Natural killer cell treated with Interleukin-12 subunit alpha and Interleukin-12 subunit beta and Interleukin-15 and Interleukin-18, amount 100 ng/mL, for 72 hours (primary cell): ENCODE results near the gene VAV2. TPM values are rescaled to one million over a fixed set of nuclear protein-coding genes. Genes with fewer than 3 reads are reported as not detected.
"Not testable (repeated sequence)": the region's sequence is repeated elsewhere in the genome, so short reads cannot be mapped to it uniquely, and the experiment has no call there.

Source experiments
- ATAC-seq, 2 donors: fragments of 150-1000 bp; cut with Tn5 transposase in 1 of 2; sonication (Bioruptor Pico), chemical (Tn5 transposase) in 1 of 2; 2 replicates each; pipeline ENCODE4 v1.10.0; 2021
- DNase-seq: peaks from one replicate; pipeline ENCODE4 v3.0.0; 2022; ENCODE audit warnings: low spot score
- H3K27ac Mint-ChIP-seq, 2 donors: 1 replicate in 1 of 2; 2 replicates in 1 of 2; pipeline ENCODE4 v1.8.0; 2022; ENCODE audit warnings: mixed read lengths in 2 of 2, mild to moderate bottlenecking in 1 of 2, moderate library complexity in 1 of 2
- H3K27me3 Mint-ChIP-seq, 2 donors: 1 replicate in 1 of 2; 2 replicates in 1 of 2; pipeline ENCODE4 v1.8.0; 2022; ENCODE audit warnings: mixed read lengths in 2 of 2
- H3K36me3 Mint-ChIP-seq: one replicate; pipeline ENCODE4 v1.8.0; 2022; ENCODE audit warnings: mixed read lengths
- H3K4me1 Mint-ChIP-seq, 2 donors: 1 replicate in 1 of 2; 2 replicates in 1 of 2; pipeline ENCODE4 v1.8.0; 2022; ENCODE audit warnings: low read depth in 2 of 2, mixed read lengths in 2 of 2, mild to moderate bottlenecking in 1 of 2
- H3K4me3 Mint-ChIP-seq: one replicate; pipeline ENCODE4 v1.8.0; 2022; ENCODE audit warnings: mixed read lengths
- H3K9me3 Mint-ChIP-seq: 2 replicates; pipeline ENCODE4 v1.8.0; 2022; ENCODE audit warnings: mixed read lengths
- total RNA-seq, 2 donors: library from RNA; stranded (reverse); gene quantifications; one replicate each; pipeline ENCODE4 v1.2.3, GENCODE V29; 2022

The VAV2 gene
- total RNA-seq, 2 donors from 2014 or later: 1.9 to 6.7 TPM

DNA sequence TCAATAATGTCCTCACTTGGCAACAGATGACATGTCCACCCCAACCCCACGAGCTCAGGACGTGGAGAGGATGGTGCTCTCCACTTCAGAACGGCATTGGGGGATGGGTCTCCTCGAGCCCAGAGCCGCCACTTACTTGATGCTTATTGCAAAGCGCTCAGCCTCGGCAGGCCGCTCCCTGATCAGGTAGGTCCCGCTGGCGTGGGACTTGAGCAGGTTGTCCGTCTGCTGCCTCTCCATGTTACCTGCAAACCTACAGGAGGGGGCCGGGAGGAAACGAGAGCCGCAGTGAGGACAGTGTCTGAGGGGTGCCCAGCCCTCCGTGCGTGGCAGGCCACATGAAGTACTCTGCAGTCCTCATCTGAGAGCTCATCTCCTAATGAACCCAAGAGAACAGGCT is 217.3 kb downstream of the VAV2 start:
- no peaks in the 10 kb centered on the region for H3K27me3 Mint-ChIP-seq
- no peaks in the 10 kb centered on the region for H3K9me3 Mint-ChIP-seq
- H3K27ac Mint-ChIP-seq: no peak overlapping the region
- H3K4me3 Mint-ChIP-seq: no peak overlapping the region
- no peak for ATAC-seq
- no peaks in the 10 kb centered on the region for H3K4me1 Mint-ChIP-seq
- DNase-seq: peak; percentile 57
- H3K36me3 Mint-ChIP-seq: no peaks in the 10 kb centered on the region

DNA sequence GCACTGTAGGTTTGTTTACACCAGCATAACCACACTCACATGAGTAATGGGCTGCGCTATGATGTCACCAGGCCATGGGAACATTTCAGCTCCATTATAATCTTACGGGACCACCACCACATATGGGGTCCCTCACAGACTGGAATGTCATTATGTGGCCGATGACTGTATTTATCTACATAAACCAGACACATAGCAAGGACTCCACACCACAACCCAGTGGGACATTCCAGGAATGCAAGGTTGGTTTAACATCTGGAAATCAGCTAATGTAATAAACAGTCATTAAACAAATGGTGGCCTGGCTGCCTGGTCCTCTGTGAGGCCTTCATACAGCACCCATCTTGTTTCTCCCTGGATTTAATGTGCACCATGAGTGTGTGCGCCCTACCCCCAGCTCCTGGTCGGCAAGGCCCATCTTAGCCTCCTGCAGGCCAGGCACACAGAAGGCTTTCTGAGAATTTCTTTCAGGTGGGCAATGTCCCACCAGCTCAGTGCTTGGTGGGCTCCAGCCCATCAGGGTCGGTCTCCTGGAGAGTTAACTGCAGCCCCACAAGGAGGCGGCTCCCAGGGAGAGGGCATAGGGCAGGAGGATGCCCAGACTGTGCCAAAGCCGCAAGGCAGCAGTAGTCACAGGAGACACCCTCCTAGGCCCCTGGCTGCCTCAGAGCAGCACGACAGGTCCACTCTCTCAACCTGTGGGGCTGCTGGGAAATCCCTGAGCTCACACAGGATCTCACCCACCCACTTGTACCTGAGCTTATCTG is 218.1 kb downstream of the VAV2 start:
- Mint-ChIP-seq H3K27me3 (no peaks in the 10 kb centered on the region), H3K4me3 (no peak overlapping the region), H3K9me3 (no peaks in the 10 kb centered on the region), H3K4me1 (no peaks in the 10 kb centered on the region), H3K27ac (no peak overlapping the region), H3K36me3 (no peaks in the 10 kb centered on the region)
- ATAC-seq (no peak), DNase-seq (no peak)

GRCh38 chr9:133772581-133772980 is 219.5 kb downstream of the VAV2 start:
- H3K4me3 Mint-ChIP-seq: no peak overlapping the region
- no peaks in the 10 kb centered on the region for H3K4me1 Mint-ChIP-seq
- ATAC-seq (no peak), DNase-seq (no peak)
- no peaks in the 10 kb centered on the region for H3K27me3 Mint-ChIP-seq
- no peaks in the 10 kb centered on the region for H3K36me3 Mint-ChIP-seq
- H3K9me3 Mint-ChIP-seq: no peaks in the 10 kb centered on the region
- no peak overlapping the region for H3K27ac Mint-ChIP-seq

- no peaks in the 10 kb centered on the region for H3K9me3 Mint-ChIP-seq
Measured at GRCh38 chr9:133771486-133772482, 220.3 kb downstream of the VAV2 start.

DNA sequence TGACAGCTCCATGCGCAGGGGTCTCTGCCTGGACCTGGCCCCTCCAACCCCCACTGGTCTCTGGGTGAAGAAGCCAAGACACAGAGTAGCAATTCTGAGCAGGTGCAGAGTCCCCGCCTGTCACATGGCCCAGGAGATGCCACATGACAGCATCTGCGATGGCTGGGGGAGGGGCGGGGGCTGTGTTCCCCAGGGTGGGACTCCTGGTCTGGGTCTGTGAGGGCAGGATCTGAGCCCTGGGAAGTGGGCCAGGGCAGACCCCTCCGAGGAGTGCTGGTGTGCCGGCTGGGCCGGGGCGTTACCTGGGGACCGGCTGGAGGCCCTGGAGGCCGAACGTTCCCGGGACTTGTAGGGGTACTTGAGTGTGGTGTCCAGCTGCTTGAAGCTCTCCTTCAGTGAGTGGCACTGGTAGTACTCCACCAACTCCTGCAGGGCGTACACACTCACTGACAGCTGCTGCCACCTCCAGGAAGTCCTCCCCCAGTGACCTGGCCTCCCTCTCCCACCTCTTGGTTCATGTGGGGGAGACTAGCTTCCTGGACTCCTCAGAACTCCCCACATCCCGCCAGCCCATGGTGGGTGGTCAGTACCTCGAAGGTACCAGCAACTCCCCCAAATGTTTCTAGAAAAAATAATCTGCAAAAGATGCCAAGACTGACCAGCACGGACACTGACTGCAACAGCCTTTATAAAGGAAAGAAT is 221.9 kb downstream of the VAV2 start:
- no peaks in the 10 kb centered on the region for H3K27me3 Mint-ChIP-seq
- H3K9me3 Mint-ChIP-seq: no peaks in the 10 kb centered on the region
- ATAC-seq: no peak

More at GRCh38 chr9:133771486-133772482, 220.3 kb downstream of the VAV2 start:
- H3K36me3 Mint-ChIP-seq: no peaks in the 10 kb centered on the region
- no peaks in the 10 kb centered on the region for H3K4me1 Mint-ChIP-seq
- DNase-seq (no peak), ATAC-seq (no peak)
- H3K27ac Mint-ChIP-seq: no peak overlapping the region
- no peaks in the 10 kb centered on the region for H3K27me3 Mint-ChIP-seq
- no peak overlapping the region for H3K4me3 Mint-ChIP-seq

GRCh38 chr9:133769511-133770075 is 222.5 kb downstream of the VAV2 start:
- ATAC-seq (peak in 1 of 2 donors; percentile 45), DNase-seq (no peak)

More for the DNA sequence above, 221.9 kb downstream of the VAV2 start:
- no peak overlapping the region for H3K27ac Mint-ChIP-seq
- H3K4me3 Mint-ChIP-seq: no peak overlapping the region
- H3K4me1 Mint-ChIP-seq: no peaks in the 10 kb centered on the region
- DNase-seq: no peak
- peaks cover 10% of the 10 kb centered on the region for H3K36me3 Mint-ChIP-seq

GRCh38 chr9:133768859-133769510 is 223.1 kb downstream of the VAV2 start:
- H3K36me3 Mint-ChIP-seq: peaks cover 15% of the 10 kb centered on the region
- H3K27ac Mint-ChIP-seq: no peak overlapping the region
- H3K4me3 Mint-ChIP-seq: no peak overlapping the region
- no peaks in the 10 kb centered on the region for H3K4me1 Mint-ChIP-seq
- ATAC-seq (peak in 1 of 2 donors; percentile 33), DNase-seq (no peak)
- no peaks in the 10 kb centered on the region for H3K9me3 Mint-ChIP-seq
- no peaks in the 10 kb centered on the region for H3K27me3 Mint-ChIP-seq

More at GRCh38 chr9:133769511-133770075, 222.5 kb downstream of the VAV2 start:
- Mint-ChIP-seq H3K4me1 (no peaks in the 10 kb centered on the region), H3K27ac (no peak overlapping the region), H3K27me3 (no peaks in the 10 kb centered on the region), H3K36me3 (peaks cover 11% of the 10 kb centered on the region), H3K4me3 (no peak overlapping the region), H3K9me3 (no peaks in the 10 kb centered on the region)

DNA sequence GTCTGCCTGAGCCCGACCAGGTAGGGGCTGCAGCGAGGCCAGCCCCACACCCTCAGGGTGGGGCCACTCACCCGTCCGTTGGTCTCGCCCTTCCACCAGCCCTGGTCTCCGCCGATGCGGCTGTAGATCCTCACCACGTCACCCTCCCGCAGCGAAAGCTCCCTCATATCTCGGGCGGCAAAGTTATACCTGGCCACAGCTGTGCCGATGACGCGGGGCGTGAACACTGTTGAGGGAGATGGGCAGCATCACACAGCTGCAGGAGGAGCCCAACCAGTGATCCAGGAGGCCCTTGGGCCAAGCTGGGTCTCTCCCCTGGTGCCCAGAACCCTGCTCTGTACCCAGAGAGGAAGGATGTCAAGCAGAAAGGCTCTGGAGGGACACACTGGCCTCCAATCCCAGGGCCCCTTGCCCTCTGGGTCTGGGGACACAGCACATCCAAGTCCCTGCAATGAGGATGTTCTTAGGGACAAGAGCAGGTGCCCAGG is 223.7 kb downstream of the VAV2 start:
- no peak for ATAC-seq
- no peak for DNase-seq

GRCh38 chr9:133767625-133768024 is 224.5 kb downstream of the VAV2 start:
- DNase-seq (no peak), ATAC-seq (no peak)
- Mint-ChIP-seq H3K36me3 (peaks cover 15% of the 10 kb centered on the region), H3K4me3 (no peak overlapping the region), H3K27ac (no peak overlapping the region), H3K9me3 (no peaks in the 10 kb centered on the region), H3K4me1 (no peaks in the 10 kb centered on the region), H3K27me3 (no peaks in the 10 kb centered on the region)

More for the DNA sequence above, 223.7 kb downstream of the VAV2 start:
- Mint-ChIP-seq H3K4me1 (no peaks in the 10 kb centered on the region), H3K27me3 (no peaks in the 10 kb centered on the region), H3K36me3 (peaks cover 15% of the 10 kb centered on the region), H3K27ac (no peak overlapping the region), H3K4me3 (no peak overlapping the region), H3K9me3 (no peaks in the 10 kb centered on the region)

- no peaks in the 10 kb centered on the region for H3K9me3 Mint-ChIP-seq
- peaks cover 15% of the 10 kb centered on the region for H3K36me3 Mint-ChIP-seq
- H3K4me3 Mint-ChIP-seq: no peak overlapping the region
- no peaks in the 10 kb centered on the region for H3K4me1 Mint-ChIP-seq
- no peaks in the 10 kb centered on the region for H3K27me3 Mint-ChIP-seq
- no peak overlapping the region for H3K27ac Mint-ChIP-seq
- DNase-seq (no peak), ATAC-seq (no peak)
Measured at GRCh38 chr9:133767008-133767407, 225.1 kb downstream of the VAV2 start.

GRCh38 chr9:133766234-133766633 is 225.9 kb downstream of the VAV2 start:
- not testable (repeated sequence) for H3K4me3 Mint-ChIP-seq, ATAC-seq, H3K4me1 Mint-ChIP-seq, H3K27ac Mint-ChIP-seq, H3K9me3 Mint-ChIP-seq, H3K27me3 Mint-ChIP-seq, DNase-seq
- H3K36me3 Mint-ChIP-seq: peaks cover 15% of the 10 kb centered on the region

- Mint-ChIP-seq H3K27ac (no peak overlapping the region), H3K4me3 (no peak overlapping the region), H3K9me3 (no peaks in the 10 kb centered on the region), H3K36me3 (peaks cover 15% of the 10 kb centered on the region), H3K27me3 (peaks cover 0 to 3% of the 10 kb centered on the region in 2 donors), H3K4me1 (no peaks in the 10 kb centered on the region)
- no peak for DNase-seq
- no peak for ATAC-seq
Measured at GRCh38 chr9:133763272-133764183, 228.6 kb downstream of the VAV2 start.
